ENCODE measurements around the gene DLGAP1. TPM values are rescaled to one million over a fixed set of nuclear protein-coding genes. Genes with fewer than 3 reads are reported as not detected.
"Not testable (repeated sequence)": the region's sequence is repeated elsewhere in the genome, so short reads cannot be mapped to it uniquely, and the experiment has no call there.

DLGAP1 gene
- total and polyA plus RNA-seq, 2 experiments from 2014 or later, result 0.13 to 0.22 TPM

GRCh38 chr18:3706279-3707097 is 748.6 kb downstream of the DLGAP1 start:
- H2AFZ ChIP-seq, result no peak overlapping the region
- H3K36me3 ChIP-seq (ENCODE audit: low read depth), result no peaks in the 10 kb centered on the region
- no peaks in the 10 kb centered on the region for H3K27me3 ChIP-seq (replicated peaks; ENCODE audit: insufficient read depth)
- DNase-seq, result peak; percentile 25
- no peak overlapping the region for H3K27ac ChIP-seq
- no peaks in the 10 kb centered on the region for H4K20me1 ChIP-seq (ENCODE audit: insufficient read depth)
- no peak for TF ChIP-seq EZH2phosphoT487 (IDR thresholded peaks at IDR 0.05; ENCODE audit: insufficient read depth, low read depth)
- TF ChIP-seq EZH2 (IDR thresholded peaks at IDR 0.05; ENCODE audit: insufficient read depth, poor library complexity, severe bottlenecking), result no peak
- no peak overlapping the region for H3K9ac ChIP-seq
- H3K4me1 ChIP-seq (ENCODE audit: insufficient read depth), result peaks cover 15% of the 10 kb centered on the region; the same call in 1 of the 2 replicates
- no peak overlapping the region for H3K4me2 ChIP-seq (ENCODE audit: unreplicated experiment)
- H3K9me2 ChIP-seq (ENCODE audit: insufficient read depth), result no peaks in the 10 kb centered on the region
- no peaks in the 10 kb centered on the region for H3F3A ChIP-seq (ENCODE audit: insufficient read depth)
- no peak overlapping the region for H3K4me3 ChIP-seq
- WGBS, 2 experiments (ENCODE audit: low coverage in 1 of 2, low lambda C conversion rate in 2 of 2, missing lambda C conversion rate in 2 of 2), result 60 to 63% methylated on average over 9 of the region's 9 CpGs
- in situ Hi-C loops (cut with MboI), result loop anchor here (10.0 kb wide), 2 partner anchors 158 to 278 kb away; no protein-coding TSS in a partner anchor
- H3K79me2 ChIP-seq (ENCODE audit: insufficient read depth), result no peaks in the 10 kb centered on the region
- no peaks in the 10 kb centered on the region for H3K9me3 ChIP-seq (ENCODE audit: low read depth)

GRCh38 chr18:3704556-3705344 is 750.4 kb downstream of the DLGAP1 start:
- H3K27ac ChIP-seq, result no peak overlapping the region
- H3K4me2 ChIP-seq (ENCODE audit: unreplicated experiment), result no peak overlapping the region
- no peak overlapping the region for H3K4me3 ChIP-seq
- no peaks in the 10 kb centered on the region for H3K9me2 ChIP-seq (ENCODE audit: insufficient read depth)
- WGBS, 2 experiments (ENCODE audit: low coverage in 1 of 2, low lambda C conversion rate in 2 of 2, missing lambda C conversion rate in 2 of 2), result 75% methylated on average over 3 of the region's 3 CpGs
- peaks cover 3% of the 10 kb centered on the region; the same call in 1 of the 2 replicates for H3K4me1 ChIP-seq (ENCODE audit: insufficient read depth)
- H2AFZ ChIP-seq, result no peak overlapping the region
- no peaks in the 10 kb centered on the region for H3K9me3 ChIP-seq (ENCODE audit: low read depth)
- TF ChIP-seq EZH2 (IDR thresholded peaks at IDR 0.05; ENCODE audit: insufficient read depth, poor library complexity, severe bottlenecking) (no peak), EZH2phosphoT487 (IDR thresholded peaks at IDR 0.05; ENCODE audit: insufficient read depth, low read depth) (no peak)
- H3K27me3 ChIP-seq (replicated peaks; ENCODE audit: insufficient read depth), result no peaks in the 10 kb centered on the region
- H3K79me2 ChIP-seq (ENCODE audit: insufficient read depth), result no peaks in the 10 kb centered on the region
- H4K20me1 ChIP-seq (ENCODE audit: insufficient read depth), result no peaks in the 10 kb centered on the region
- no peaks in the 10 kb centered on the region for H3F3A ChIP-seq (ENCODE audit: insufficient read depth)
- no peak for DNase-seq
- in situ Hi-C loops (cut with MboI), result loop anchor here (10.0 kb wide), 2 partner anchors 160 to 280 kb away; no protein-coding TSS in a partner anchor
- H3K9ac ChIP-seq, result no peak overlapping the region
- H3K36me3 ChIP-seq (ENCODE audit: low read depth), result no peaks in the 10 kb centered on the region

GRCh38 chr18:3703732-3704176 is 751.4 kb downstream of the DLGAP1 start:
- Histone ChIP-seq H3K36me3 (ENCODE audit: low read depth) (no peaks in the 10 kb centered on the region), H3K79me2 (ENCODE audit: insufficient read depth) (no peaks in the 10 kb centered on the region), H3K9me2 (ENCODE audit: insufficient read depth) (no peaks in the 10 kb centered on the region), H2AFZ (peak overlapping the region; percentile 70), H4K20me1 (ENCODE audit: insufficient read depth) (no peaks in the 10 kb centered on the region), H3K27me3 (replicated peaks; ENCODE audit: insufficient read depth) (no peaks in the 10 kb centered on the region), H3K4me2 (ENCODE audit: unreplicated experiment) (peak overlapping the region; percentile 60), H3K9me3 (ENCODE audit: low read depth) (no peaks in the 10 kb centered on the region), H3K27ac (no peak overlapping the region), H3K9ac (no peak overlapping the region), H3F3A (ENCODE audit: insufficient read depth) (no peaks in the 10 kb centered on the region), H3K4me1 (ENCODE audit: insufficient read depth) (peaks cover 3% of the 10 kb centered on the region; the same call in 1 of the 2 replicates), H3K4me3 (no peak overlapping the region)
- no peak for TF ChIP-seq EZH2phosphoT487 (IDR thresholded peaks at IDR 0.05; ENCODE audit: insufficient read depth, low read depth)
- no peak for TF ChIP-seq EZH2 (IDR thresholded peaks at IDR 0.05; ENCODE audit: insufficient read depth, poor library complexity, severe bottlenecking)
- peak; percentile 80 for DNase-seq
- in situ Hi-C loops (cut with MboI), result loop anchor here (10.0 kb wide), 2 partner anchors 161 to 281 kb away; no protein-coding TSS in a partner anchor
- 15 to 20% methylated on average over 7 of the region's 7 CpGs for WGBS, 2 experiments (ENCODE audit: low coverage in 1 of 2, low lambda C conversion rate in 2 of 2, missing lambda C conversion rate in 2 of 2)

- not testable (repeated sequence) for H3K4me1 ChIP-seq (ENCODE audit: insufficient read depth); H3K79me2 ChIP-seq (ENCODE audit: insufficient read depth); H3K9me3 ChIP-seq (ENCODE audit: low read depth); H3K9ac ChIP-seq; H3K9me2 ChIP-seq (ENCODE audit: insufficient read depth); H3K36me3 ChIP-seq (ENCODE audit: low read depth); H3K27me3 ChIP-seq (replicated peaks; ENCODE audit: insufficient read depth); H3K27ac ChIP-seq; H3K4me3 ChIP-seq; H4K20me1 ChIP-seq (ENCODE audit: insufficient read depth); H2AFZ ChIP-seq; H3K4me2 ChIP-seq (ENCODE audit: unreplicated experiment); DNase-seq; H3F3A ChIP-seq (ENCODE audit: insufficient read depth)
- in situ Hi-C loops (cut with MboI), result loop anchor here (10.0 kb wide), 2 partner anchors 165 to 285 kb away; no protein-coding TSS in a partner anchor
- 61 to 64% methylated on average over 15 to 16 of the region's 16 CpGs for WGBS, 2 experiments (ENCODE audit: low coverage in 1 of 2, low lambda C conversion rate in 2 of 2, missing lambda C conversion rate in 2 of 2)
Measured at GRCh38 chr18:3699707-3700567, 755.2 kb downstream of the DLGAP1 start.

- H3K9me3 ChIP-seq (ENCODE audit: low read depth); H2AFZ ChIP-seq; H3K27ac ChIP-seq; H3K9me2 ChIP-seq (ENCODE audit: insufficient read depth); H3K27me3 ChIP-seq (replicated peaks; ENCODE audit: insufficient read depth); H3K36me3 ChIP-seq (ENCODE audit: low read depth); H4K20me1 ChIP-seq (ENCODE audit: insufficient read depth); H3K4me2 ChIP-seq (ENCODE audit: unreplicated experiment); in situ Hi-C loops (cut with MboI); H3K9ac ChIP-seq; H3K79me2 ChIP-seq (ENCODE audit: insufficient read depth); DNase-seq; H3K4me3 ChIP-seq: not testable (repeated sequence)
- peaks cover 12% of the 10 kb centered on the region for H3K4me1 ChIP-seq (ENCODE audit: insufficient read depth)
- 69 to 70% methylated on average over 5 of the region's 5 CpGs for WGBS, 2 experiments (ENCODE audit: low coverage in 1 of 2, low lambda C conversion rate in 2 of 2, missing lambda C conversion rate in 2 of 2)
- peaks cover 12% of the 10 kb centered on the region for H3F3A ChIP-seq (ENCODE audit: insufficient read depth)
Measured at GRCh38 chr18:3694030-3694778, 760.9 kb downstream of the DLGAP1 start.
